SK-N-SH treated with all-trans-retinoic acid at 6 μM for 48 hours (cell line): ENCODE data around the gene YDJC.

Experiments
- OSR1 ChIP-seq: fragments of 250-450 bp; sonication (Bioruptor Pico); IDR thresholded peaks from 2 replicates; pipeline ENCODE4 v1.8.0; 2022; ENCODE audit warnings: moderate library complexity, mild to moderate bottlenecking, inconsistent platforms
- PATZ1 ChIP-seq: fragments of 250-450 bp; sonication (Bioruptor Pico); IDR thresholded peaks from 2 replicates; pipeline ENCODE4 v1.8.0; 2020; ENCODE audit warnings: mild to moderate bottlenecking, moderate library complexity, borderline replicate concordance
- SNAI2 ChIP-seq: fragments of 250-450 bp; sonication (Bioruptor Pico); IDR thresholded peaks from 2 replicates; pipeline ENCODE4 v1.5.0; 2020; ENCODE audit warnings: mild to moderate bottlenecking, moderate library complexity
- TCF4 ChIP-seq: fragments of 250-450 bp; sonication (Bioruptor Pico); IDR thresholded peaks from 2 replicates; pipeline ENCODE4 v1.8.0; 2021; ENCODE audit warnings: mild to moderate bottlenecking, moderate library complexity, borderline replicate concordance
- ZFP30 ChIP-seq: fragments of 450-650 bp; formaldehyde crosslinking; IDR thresholded peaks from 2 replicates; pipeline ENCODE4 v1.5.0; 2022; ENCODE audit warnings: mild to moderate bottlenecking, moderate library complexity

GRCh38 chr22:21666786-21667185, 37.0 kb upstream of the YDJC start:
- TF ChIP-seq TCF4 (no peak), ZFP30 (CRISPR knock-in tag) (no peak), PATZ1 (CRISPR knock-in tag) (no peak), OSR1 (CRISPR knock-in tag) (no peak), SNAI2 (CRISPR knock-in tag) (no peak)
